Measurements from ENCODE around the gene GHRL. TPM values are rescaled to one million over a fixed set of nuclear protein-coding genes. Genes with fewer than 3 reads are reported as not detected.

The GHRL gene, protein sequence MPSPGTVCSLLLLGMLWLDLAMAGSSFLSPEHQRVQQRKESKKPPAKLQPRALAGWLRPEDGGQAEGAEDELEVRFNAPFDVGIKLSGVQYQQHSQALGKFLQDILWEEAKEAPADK
- 0.48 TPM for total RNA-seq
- long read RNA-seq, partial matches to known transcripts, result 0 of 8 reads
- long read RNA-seq, other reads (novel, unspliced or antisense), result 7 of 8 reads

DNA sequence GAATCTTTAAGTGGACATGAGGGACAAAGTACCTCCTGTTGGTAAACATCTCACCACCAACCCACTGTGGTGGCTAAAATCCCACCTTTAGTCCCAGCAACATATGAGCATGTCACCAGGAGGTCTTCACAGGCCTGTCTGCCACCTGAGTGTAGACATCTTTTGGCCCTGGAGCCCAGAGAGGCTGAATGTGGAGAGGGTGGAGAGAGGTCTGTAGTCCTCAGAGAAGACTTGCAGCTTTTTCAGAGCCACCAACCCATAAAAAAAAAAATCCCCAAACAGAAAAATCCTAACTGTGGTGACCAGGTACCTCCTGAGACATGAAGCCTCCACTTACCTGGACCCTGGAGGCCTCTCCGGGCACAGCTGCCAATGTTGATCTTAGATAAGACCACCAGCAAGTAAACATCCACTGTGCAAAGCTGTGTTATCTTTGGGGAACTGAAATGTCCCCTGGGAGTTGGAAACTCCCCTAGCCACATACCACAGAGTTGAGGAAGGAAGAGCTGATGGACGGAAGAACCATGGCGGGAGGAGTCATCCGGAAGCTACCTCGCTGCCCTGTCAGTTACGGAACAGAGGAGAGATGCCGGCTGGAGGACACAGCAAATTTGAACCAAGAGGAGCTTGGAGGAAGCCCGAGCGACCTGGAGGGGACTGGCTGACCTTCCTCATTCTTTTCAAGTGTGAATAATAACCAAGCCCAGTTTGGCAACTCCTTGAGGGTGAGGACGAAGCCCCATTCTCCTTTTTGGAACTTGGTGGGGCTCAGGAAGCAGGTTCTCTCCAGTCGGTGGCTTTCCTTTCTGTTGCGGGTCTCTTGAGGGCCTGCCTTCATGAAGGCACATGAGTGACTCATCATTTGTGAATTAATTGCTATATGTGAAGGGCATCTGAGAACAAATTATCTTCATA is at the start of gene GHRL:
Gene GHRL, minus strand, starts transcription at position 443 of the 915 bp plus-strand sequence. CDS start 2,767 bp downstream, outside the sequence.
- intact Hi-C loops (cut with DNase I), result no loop called here

GRCh38 chr3:10341901-10342398 is 49.2 kb upstream of the GHRL start:
- intact Hi-C loops (cut with DNase I), result no loop called here
- peak; percentile 68 for DNase-seq (ENCODE audit: low spot score)

More for the DNA sequence above, at the start of gene GHRL:
- DNase-seq (ENCODE audit: low spot score), result peak; percentile 78

GRCh38 chr3:10340476-10340875 is 47.7 kb upstream of the GHRL start:
- intact Hi-C loops (cut with DNase I), result no loop called here
- no peak for DNase-seq (ENCODE audit: low spot score)

DNA sequence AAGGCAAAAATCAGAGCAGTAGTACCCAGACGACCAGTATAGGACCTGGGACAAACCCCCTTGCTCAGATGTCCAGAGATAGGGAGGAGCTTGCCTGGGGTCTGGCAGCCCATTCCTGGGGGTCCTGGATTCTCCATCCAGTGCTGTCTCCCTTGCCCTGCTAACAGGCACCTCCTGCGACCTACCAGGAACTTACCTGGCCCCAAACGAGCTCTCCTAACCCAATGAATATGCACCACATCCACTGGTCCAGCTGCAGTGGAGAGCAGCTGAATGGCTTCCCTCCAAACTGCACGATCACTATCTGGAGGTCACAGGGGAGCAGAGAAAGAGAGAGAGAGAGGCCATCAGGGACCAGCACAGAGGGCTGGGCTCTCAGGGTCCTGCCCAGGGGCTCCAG is 47.3 kb upstream of the GHRL start:
- intact Hi-C loops (cut with DNase I), result no loop called here
- DNase-seq (ENCODE audit: low spot score), result no peak

GRCh38 chr3:10339376-10339955 is 46.7 kb upstream of the GHRL start:
- intact Hi-C loops (cut with DNase I), result no loop called here
- DNase-seq (ENCODE audit: low spot score), result no peak

- no peak for DNase-seq (ENCODE audit: low spot score)
- intact Hi-C loops (cut with DNase I), result no loop called here
Observed at GRCh38 chr3:10338591-10339353, 46.0 kb upstream of the GHRL start.

- no peak for DNase-seq (ENCODE audit: low spot score)
Observed at GRCh38 chr3:10338164-10338470, 45.4 kb upstream of the GHRL start.

DNA sequence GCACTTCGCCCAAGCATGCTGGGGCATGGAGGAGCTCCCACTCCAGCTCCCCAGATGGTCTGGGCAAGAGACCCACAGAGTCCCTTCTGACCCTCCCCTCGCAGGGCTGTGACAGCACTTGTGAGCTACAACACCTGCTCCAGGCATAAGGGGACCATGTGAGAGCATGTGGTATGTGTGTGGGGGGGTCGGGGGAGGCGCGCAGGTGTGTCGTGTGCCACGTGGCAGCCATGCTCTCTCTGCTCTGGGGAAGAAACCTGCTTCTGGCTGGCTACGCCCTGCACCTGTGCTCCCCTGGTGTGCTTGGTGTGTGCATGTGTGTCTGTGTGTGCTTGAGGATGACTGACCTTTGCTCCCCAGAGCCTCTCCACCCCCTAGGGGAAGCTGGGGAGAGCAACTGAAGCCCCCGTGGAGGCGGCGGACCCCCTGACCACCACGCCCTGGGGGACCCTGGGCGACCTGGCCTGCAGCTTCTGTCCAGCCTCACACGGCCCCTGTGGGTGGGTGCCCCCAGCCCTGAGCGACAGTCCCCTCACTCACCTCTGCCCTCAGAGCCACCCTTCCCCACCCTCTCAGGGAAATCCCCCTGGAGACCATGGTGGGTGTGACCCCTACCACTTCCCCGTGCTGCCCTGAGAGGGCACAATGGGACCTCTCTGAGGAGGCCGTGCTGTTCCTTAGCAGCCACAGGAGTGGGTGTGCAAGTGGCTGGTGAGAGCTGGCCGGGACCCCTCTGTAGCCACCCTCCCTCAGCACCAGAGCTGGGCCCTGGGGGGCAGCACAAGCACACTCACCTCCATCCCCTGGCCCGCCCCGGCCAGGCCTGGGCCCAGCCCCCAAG is 44.8 kb upstream of the GHRL start:
- intact Hi-C loops (cut with DNase I), result no loop called here
- DNase-seq (ENCODE audit: low spot score), result no peak

More at GRCh38 chr3:10338164-10338470, 45.4 kb upstream of the GHRL start:
- intact Hi-C loops (cut with DNase I), result no loop called here

DNA sequence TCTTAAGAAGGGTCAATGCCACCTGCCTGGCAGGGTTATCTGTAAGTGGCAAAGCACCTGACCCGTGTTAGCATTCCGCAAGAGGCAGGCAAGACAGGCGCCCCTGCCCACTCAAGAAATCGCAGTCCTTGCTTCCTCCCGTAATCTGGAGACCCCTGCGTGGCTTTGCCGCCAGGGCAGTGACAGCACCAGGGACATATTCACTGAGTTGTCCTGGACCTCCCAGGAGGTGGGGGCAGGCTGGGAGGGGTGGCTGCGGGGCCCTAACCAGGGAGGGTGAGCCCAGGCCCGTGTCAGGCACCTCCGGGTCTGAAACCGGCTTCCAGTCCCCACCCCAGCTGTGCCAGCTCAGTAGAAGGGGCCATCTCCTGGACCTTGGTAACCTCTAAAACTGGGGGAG is 44.0 kb upstream of the GHRL start:
- DNase-seq (ENCODE audit: low spot score), result no peak
- intact Hi-C loops (cut with DNase I), result no loop called here

DNA sequence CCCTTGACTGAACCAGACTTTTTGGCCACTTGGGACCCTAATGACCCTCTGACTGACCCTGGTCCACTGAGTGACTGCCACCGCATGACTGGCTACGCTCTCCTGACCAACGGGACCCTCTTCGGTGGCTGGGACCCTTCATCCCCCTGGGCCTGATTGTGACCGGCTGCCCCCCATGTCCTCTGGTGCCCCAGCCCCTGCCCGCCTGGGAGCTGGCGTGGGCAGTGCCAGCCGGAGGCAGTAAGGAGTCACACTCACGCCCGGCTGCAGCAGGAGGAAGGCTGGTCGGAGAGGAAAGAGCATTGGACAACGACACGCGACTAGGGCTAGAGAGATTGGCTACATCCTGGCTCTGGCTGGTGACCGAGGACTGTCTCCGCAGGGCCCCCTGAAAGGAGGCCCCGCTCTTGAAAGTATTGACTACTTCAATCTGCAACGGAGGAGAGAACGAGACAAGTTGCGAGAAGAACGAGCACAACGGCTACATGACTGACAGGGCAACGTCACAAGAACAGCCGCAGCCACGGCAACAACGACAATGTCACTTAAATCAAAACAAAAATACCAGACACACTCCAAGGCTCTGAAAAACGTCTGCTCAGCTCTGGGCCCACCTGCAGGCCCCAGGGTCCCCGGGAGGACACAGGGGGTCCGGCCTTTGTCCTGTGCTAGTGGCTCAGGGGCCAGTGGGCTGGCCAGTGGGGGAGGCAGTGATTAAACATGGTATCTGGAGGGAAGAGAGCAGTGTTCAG is 43.3 kb upstream of the GHRL start:
- intact Hi-C loops (cut with DNase I), result no loop called here
- DNase-seq (ENCODE audit: low spot score), result no peak

- no peak for DNase-seq (ENCODE audit: low spot score)
- intact Hi-C loops (cut with DNase I), result no loop called here
Observed at GRCh38 chr3:10335190-10335738, 42.5 kb upstream of the GHRL start.

- intact Hi-C loops (cut with DNase I), result no loop called here
- no peak for DNase-seq (ENCODE audit: low spot score)
Observed at GRCh38 chr3:10334459-10334858, 41.7 kb upstream of the GHRL start.

- no peak for DNase-seq (ENCODE audit: low spot score)
- intact Hi-C loops (cut with DNase I), result no loop called here
Observed at GRCh38 chr3:10334042-10334441, 41.3 kb upstream of the GHRL start.

- intact Hi-C loops (cut with DNase I), result no loop called here
- DNase-seq (ENCODE audit: low spot score), result no peak
Observed at GRCh38 chr3:10333349-10333650, 40.6 kb upstream of the GHRL start.

DNA sequence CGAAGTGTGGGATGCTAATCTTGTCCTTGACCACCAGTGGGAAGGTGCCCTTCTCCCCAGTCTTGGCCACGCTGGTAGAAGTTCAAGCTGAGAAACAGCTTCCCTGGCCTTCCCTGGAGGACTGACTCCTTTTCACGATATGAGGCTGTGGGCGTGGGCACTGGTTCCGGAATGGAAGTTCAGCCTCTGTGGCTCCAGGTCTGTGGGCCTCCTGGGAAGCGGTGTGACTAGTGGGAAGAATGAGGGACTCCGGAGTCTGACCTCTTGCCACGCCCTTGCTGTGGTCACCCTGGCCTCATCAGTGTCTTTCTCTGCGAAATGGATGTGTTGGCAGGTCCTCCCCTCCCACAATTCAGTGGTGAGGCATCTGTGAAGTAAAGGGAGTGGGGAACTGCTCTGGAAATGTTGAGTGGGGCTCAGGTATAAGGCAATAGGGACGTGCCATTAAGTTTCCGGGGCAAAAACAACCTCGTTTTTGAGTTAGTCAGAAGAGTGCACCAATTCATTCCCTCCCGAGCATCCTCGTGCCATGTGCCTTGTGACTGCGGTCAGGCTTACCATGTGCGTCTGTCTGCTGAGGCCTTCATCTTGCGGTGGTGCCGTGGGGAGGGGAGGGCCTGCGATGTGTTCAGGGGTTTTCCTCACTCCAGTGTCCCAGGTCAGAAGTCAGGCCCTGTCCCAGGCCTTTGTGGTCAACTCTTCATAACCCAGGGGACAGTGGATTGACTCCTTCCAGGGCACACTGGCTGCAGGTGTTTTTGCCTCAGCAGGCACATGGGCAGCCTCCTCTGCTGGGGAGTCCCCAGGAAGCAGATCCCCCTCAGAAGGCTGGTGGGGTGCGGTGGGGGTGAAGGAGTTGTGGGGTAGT is 40.0 kb upstream of the GHRL start:
- DNase-seq (ENCODE audit: low spot score), result no peak
- intact Hi-C loops (cut with DNase I), result no loop called here

- intact Hi-C loops (cut with DNase I), result no loop called here
- no peak for DNase-seq (ENCODE audit: low spot score)
Observed at GRCh38 chr3:10331320-10331719, 38.6 kb upstream of the GHRL start.

DNA sequence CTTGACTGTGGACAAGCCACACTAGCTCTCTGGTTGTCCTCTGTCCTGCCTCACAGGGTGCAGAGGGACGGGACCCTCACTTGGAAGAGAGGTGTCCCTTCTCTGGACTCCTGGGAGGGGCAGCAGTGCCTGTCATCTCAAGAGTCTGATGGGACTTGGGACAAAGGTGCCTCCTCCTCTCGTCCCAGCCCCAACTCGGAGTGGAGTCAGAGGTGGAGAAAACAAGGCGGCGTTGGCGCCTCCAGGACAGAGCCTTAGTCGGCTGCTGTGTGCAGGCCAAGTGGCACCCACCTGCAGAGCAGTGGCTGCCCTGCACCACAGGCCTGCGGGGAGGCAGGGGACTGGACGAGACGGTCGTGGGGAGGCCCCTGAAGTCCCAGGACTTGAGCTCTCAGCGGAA is 37.6 kb upstream of the GHRL start:
- intact Hi-C loops (cut with DNase I), result no loop called here
- no peak for DNase-seq (ENCODE audit: low spot score)
